ENCODE results near the gene BCL7A.

DNA sequence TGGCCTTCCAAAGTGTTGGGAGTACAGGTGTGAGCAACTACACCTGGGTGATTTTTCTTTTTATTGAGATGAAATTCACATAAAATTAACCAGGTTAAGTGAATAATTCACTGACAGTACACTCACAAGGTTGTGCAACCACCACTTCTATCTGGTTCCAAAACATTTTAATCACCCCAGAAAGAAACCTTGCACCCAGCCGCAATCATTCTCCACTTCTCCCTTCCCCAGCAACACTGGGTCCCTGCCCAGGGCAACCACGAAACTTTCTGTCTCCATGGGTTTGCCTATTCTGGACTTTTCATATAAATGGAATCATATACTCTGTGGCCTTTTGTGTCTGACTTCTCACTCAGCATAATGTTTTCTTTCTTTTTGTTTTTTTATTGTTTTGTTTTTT, 30.6 kb downstream of the BCL7A start:
- TF ChIP-seq SMC3 (IDR thresholded peaks at IDR 0.05; ENCODE audit: low read depth, low read length) (no peak), TAF1 (IDR thresholded peaks at IDR 0.05; ENCODE audit: borderline replicate concordance, low read depth, low read length) (no peak)
- TF ChIP-seq, protein P1, sequence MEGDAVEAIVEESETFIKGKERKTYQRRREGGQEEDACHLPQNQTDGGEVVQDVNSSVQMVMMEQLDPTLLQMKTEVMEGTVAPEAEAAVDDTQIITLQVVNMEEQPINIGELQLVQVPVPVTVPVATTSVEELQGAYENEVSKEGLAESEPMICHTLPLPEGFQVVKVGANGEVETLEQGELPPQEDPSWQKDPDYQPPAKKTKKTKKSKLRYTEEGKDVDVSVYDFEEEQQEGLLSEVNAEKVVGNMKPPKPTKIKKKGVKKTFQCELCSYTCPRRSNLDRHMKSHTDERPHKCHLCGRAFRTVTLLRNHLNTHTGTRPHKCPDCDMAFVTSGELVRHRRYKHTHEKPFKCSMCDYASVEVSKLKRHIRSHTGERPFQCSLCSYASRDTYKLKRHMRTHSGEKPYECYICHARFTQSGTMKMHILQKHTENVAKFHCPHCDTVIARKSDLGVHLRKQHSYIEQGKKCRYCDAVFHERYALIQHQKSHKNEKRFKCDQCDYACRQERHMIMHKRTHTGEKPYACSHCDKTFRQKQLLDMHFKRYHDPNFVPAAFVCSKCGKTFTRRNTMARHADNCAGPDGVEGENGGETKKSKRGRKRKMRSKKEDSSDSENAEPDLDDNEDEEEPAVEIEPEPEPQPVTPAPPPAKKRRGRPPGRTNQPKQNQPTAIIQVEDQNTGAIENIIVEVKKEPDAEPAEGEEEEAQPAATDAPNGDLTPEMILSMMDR (IDR thresholded peaks at IDR 0.05), result no peak
